T-helper 2 cell treated with Interferon-gamma antibody and Interleukin-4, amounts not matched to agents 100 ng/mL and 5 ng/mL, for 36 hours (primary cell): ENCODE measurements around the gene RAB11A. TPM values are rescaled to one million over a fixed set of nuclear protein-coding genes. Genes with fewer than 3 reads are reported as not detected.
"Not testable (repeated sequence)": the region's sequence is repeated elsewhere in the genome, so short reads cannot be mapped to it uniquely, and the experiment has no call there.

Experiments used
- intact Hi-C: fragments of 100-400 bp; cut with micrococcal nuclease; formaldehyde crosslinking; loops from one replicate; pipeline ENCODE4 v1.15.1; 2023
- total RNA-seq: library from RNA; stranded (reverse); gene quantifications from 2 replicates; pipeline ENCODE4 v1.2.3, GENCODE V29; 2022

The RAB11A gene
- total RNA-seq, 1 donor from 2014 or later: 147 TPM

DNA sequence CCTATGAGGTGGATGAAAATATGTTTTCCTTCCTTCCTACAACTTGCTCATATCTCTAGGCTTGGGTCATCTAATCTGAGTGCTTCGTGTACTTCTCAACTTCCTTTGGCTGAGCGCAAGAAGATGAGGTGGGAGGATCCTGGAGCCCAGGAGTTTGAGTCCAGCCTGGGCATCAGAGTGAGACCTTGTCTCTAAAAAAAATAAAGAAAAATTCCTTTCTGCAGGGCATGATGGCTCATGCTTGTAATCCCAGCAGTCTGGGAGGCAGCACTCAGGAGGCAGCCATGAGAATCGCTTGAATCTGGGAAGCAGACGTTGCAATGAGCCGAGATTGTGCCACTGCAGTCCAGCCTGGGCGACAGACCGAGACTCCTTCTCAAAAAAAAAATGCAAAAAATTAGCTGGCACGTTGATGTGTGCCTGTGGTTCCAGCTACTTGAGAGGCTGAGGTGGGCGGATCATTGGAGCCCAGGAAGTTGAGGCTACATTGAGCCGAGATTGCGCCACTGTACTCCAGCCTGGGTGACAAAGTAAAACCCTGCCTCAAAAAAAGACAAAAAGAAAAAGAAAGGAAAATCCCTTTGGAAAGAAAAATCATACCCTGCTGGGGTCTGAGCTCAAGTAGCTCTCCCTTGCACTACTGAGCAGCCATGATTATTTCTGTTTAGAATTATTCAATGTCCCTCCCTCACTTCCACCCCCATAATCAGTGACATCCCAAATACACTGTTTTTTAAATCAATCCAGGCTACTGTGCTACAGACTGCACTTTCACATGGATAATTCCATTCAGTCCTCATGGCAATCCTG, 28.0 kb upstream of the RAB11A start:
- intact Hi-C loops: no loop called here

DNA sequence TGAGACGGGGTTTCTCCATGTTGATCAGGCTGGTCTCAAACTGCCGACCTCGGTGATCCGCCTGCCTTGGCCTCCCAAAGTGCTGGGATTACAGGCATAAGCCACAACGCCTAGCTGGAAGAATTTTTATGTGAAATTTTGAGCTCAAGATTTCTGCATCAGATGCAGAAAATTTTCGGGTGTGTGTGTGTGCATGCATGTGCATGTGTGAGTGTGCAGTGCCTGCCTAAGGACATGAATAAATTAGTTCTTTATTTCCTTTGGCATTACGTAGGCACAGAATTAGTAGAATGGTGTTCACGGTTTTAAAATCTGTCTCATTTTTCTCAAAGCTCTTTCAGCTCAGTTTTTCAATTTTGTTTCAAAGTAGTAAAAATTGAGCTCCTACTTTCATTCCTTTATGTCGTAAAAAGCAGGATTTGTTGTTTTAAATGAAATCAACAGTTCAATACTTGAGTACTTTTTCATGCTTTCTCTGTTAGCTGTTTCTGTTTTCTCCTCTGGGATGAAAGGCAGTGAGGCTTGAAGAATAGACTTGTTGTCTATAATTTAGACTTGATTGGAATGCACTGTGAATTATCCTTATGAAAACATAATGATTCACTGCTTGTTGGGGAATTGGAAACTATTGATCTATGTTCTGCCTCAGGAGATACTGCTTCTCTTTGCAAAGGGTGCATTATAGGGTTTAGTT, 23.3 kb upstream of the RAB11A start:
- intact Hi-C loops: no loop called here

DNA sequence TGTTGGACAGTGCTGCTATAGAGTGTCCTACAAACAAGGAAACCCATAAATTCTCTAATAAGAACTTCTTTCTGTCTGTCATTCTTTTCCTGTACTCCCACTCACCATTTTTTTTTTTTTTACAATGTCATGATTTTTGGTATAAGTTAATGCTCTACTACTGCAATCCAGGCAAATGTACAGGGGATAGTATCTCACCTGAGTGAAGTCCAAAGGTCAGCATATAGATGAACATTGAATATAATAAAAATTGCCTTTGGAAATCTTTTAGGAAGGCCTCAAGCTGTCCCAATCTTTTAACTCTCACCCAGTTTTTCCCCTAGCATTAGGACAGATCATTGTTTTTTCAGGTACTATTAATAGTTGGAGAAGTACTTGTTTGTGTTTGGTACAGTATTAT, 21.3 kb upstream of the RAB11A start:
- intact Hi-C loops: no loop called here

DNA sequence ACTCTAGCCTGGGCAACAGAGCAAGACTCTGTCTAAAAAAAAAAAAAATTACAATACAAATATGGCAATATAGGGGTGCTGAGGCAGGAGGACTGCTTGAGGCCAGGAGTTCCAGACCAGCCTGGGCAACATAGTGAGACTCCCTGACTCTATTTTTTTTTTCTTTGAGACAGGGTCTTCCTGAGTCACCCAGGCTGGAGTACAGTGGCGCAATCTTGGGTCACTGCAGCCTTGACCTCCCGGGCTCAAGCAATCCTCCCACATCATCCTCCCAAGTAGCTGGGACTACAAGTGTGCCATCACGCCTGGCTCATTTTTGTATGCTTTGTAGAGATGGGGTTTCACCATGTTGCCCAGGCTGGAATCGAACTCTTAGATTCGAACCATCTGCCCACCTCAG, 17.3 kb upstream of the RAB11A start:
- intact Hi-C loops: no loop called here

DNA sequence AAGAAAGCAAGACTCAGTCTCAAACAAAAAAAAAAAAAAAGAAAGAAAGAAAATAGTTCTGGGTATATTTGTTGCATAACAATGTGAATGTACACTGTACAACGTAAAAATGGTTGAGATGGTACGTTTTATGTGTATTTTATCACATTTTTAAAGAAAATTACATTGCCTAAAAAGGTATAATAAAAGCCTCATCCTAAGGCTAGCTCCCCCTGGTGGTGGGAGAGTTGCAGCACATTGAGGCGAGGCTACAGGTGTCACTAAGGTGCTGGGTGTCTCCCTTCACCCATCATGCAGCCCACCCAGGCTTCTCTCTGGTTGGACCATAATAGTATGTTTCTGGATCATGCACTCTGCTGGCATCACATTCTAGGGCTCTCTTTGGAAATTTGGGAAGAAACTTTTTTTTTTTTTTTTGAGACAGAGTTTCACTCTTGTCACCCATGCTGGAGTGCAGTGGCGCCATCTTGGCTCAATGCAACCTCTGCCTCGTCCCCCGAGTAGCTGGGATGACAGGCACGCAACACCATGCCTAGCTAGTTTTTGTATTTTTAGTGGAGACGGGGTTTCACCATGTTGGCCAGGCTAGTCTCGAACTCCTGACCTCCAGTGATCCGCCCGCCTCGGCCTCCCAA, 12.4 kb upstream of the RAB11A start:
- intact Hi-C loops: loop anchor here (1.0 kb wide), 1 partner anchor 219 kb away; no protein-coding TSS in a partner anchor

DNA sequence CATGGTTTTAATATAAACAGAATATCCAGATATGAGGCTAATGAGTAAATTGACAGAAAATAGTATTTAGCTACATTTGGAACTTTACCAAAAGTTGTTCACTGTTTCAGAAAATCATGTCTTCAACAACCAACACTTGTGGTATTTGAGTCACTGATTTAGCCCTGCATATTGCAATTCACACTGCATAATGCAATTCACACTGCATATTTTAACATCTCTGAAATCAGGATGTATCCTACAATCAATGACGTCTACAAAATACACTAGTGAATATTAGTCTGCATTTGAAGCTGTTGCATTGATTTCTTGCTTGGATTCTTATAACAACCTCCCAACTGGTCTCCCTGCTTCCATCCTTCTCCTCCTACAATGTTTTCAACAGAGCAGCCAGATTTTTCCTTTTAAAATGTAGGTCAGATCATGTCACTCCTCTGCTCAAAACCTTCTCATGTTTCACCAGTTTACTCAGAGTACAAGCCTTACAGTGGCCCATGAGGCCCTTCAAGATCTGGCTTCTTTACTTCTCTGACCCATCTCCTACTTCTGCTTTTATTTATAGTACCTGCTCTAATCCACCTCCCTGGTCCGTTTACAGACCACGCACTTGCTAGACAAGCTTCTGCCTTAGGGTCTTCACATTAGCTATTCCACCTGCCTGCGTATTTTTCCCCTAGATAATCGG, 11.4 kb upstream of the RAB11A start:
- intact Hi-C loops: loop anchor here (1.0 kb wide), 1 partner anchor 220 kb away; no protein-coding TSS in a partner anchor

DNA sequence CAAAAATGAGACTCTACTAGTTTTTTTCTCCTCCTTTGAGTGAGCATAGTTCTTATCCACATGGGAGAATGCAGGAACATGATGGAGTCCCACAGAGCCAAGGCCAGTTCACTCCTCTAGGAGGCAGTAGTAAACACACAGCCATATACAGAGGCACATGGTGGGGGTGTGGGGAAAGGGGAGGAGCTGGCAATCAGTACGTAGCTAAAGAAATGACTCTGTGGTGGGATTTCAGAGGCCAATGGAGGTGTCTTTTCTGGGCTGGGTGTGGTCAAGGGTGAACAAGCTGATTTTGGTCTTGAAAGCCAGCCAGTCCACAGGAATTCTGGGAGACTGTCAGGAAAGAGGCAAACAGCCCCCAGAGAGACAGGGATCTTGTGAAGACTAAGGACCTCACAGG, 6.6 kb upstream of the RAB11A start:
- intact Hi-C loops: loop anchor here (10.0 kb wide), 1 partner anchor 632 kb away; the partner anchor contains the start of gene SNAPC5

DNA sequence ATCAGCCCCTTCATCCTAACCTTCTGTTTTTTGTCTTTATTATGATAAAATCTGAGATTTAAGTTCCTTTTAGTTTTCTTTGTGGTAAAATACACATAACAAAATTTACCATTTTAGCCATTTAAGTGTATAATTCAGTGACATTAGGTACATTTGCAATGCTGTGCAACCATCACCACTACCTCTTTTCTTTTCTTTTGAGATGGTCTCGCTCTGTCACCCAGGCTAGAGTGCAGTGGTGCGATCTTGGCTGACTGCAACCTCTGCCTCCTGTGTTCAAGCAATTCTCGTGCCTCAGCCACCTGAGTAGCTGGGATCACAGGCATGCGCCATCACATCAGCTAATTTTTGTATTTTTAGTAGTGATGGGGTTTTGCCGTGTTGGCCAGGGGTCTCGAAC, 6.2 kb upstream of the RAB11A start:
- intact Hi-C loops: loop anchor here (10.0 kb wide), 1 partner anchor 632 kb away; the partner anchor contains the start of gene SNAPC5

DNA sequence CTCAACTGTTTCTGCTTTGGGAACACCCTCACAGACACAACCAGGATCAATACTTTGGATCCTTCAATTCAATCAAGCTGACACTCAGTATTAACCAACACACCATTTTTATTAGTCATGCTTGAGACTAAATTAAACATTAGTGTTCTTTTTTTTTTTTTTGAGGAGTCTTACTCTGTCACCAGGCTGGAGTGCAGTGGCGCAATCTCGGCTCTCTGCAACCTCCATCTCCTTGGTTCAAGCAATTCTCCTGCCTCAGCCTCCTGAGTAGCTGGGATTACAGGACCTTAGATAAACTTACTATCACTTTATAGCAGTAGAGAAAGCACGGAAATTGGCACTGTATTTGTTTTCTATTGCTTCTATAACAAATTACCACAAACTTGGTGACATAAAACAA, 2.0 kb upstream of the RAB11A start:
- intact Hi-C loops: loop anchor here (10.0 kb wide), 1 partner anchor 628 kb away; the partner anchor contains the start of gene SNAPC5

DNA sequence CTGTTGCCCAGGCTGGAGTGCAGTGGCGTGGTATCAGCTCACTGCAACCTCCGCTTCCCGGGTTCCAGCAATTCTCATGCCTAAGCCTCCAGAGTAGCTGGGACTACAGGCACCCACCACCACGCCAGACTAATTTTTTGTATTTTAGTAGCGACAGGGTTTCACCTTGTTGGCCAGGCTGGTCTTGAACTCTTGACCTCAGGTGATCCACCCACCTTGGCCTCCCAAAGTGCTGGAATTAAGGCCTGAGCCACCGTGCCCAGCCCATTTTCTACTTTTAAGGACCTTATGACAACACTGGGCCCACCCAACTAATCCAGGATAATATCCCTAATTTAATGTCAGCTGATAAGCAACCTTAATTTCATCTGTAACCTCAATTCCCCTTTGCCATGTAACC, 1.4 kb upstream of the RAB11A start:
- intact Hi-C loops: loop anchor here (2.0 to 10.0 kb wide), 2 partner anchors 351 to 627 kb away; partner anchors contain the start of genes DPP8 and SNAPC5

DNA sequence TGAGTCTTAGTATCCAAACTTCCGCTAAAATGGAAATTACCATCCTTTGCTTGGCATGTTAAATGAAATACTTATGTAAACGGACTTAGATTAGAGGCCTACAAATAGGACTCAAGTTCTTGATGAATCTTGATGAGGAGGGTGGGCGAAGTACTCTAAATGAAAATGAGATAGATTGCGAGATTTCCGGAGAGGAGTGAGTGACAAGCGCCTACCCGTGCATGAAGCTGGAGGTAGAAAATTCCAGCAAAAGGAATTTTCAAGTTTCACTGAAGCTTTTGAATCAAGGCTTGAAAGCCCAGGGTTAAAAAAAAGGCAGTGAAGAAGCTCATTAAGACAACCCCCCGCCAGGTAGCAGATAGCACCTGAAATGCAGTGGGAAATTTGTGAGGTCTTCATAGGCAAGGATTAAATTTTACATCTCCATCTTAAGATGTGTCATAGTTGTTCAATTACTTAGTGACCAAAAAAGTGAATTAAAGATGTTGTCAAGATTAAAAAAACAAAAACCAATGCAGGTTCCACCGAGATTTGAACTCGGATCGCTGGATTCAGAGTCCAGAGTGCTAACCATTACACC, 655 bp upstream of the RAB11A start:
- intact Hi-C loops: loop anchor here (1.0 to 10.0 kb wide), 4 partner anchors 76 to 626 kb away; partner anchors contain the start of genes DENND4A, DPP8, INTS14 and SNAPC5

DNA sequence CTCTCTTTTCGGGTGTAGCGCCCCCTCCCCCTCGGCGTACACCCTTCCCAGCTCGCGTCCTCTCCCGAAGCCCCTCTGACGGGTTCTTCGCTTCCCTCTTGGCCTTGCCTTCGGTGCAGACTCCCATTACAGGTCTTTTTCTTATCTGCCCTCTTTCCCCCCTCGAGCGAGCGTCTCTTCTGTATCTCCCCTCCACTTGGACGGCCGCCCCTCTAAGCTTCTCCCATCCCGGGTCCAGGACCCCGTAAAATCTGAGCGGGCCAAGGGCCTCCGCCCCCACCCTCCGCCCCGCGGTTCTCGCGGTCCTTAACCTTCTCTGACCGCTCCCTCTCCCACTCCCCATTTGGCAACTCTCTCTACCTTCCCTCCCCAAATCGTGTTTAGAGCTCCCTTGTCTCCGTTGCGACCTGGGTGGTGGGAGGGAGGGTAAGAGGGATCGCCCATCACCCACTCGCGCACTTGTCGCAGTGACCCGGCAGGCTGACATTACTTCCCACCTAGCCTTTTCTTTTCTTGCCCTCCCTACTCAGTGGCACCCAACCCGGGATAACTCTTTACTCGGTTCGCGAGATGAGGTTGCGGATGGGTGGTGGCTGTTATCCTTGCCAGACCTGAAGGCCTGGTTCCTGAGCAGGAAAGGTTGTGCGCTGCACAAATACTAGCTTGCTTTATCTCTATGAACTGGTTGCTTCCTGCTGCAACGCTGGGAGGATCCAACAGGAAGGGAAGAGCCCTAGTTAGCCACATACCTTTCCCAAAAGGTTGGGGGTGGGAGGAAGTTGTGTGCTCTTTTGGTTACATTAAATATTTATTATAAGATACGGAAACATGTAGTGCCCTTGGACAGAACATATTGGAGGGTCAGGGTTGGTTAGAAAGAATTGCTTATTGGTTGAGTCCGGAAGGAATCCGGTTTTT, 922 bp downstream of the RAB11A start:
- intact Hi-C loops: loop anchor here (1.0 to 10.0 kb wide), 5 partner anchors 17 to 625 kb away; partner anchors contain the start of genes DENND4A, DPP8, INTS14 and SNAPC5

DNA sequence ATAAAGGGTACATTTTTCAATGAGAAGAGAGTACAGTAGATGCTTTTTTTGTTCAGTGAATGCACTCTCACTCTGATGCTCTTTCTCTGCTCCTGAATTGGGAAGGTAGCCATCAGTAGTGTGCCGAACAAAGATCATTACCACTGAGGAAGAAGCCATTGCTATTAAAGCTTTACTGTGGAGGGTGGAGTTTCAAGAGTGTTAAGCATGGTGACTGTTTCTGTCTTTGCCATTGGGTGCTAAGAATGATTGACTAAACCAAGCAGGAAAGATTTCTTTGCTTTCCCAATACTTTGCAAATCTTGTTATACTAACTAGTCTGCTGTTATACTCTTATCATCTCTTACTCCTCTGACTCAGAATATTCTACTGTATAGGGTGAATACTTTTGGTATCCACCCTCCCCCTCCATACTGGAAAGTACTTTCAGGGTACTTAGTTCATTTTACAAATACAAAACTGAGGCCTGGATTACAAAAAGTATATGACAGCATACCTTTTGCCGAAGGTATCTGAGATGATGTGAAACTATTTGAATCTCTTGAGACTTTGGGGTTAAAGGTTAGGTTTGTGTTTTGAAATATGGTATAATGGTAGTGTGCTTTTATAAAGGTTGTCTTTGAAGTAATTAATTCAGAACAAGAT, 1.7 kb downstream of the RAB11A start:
- intact Hi-C loops: loop anchor here (2.0 kb wide), 1 partner anchor 16 kb away; no protein-coding TSS in a partner anchor

DNA sequence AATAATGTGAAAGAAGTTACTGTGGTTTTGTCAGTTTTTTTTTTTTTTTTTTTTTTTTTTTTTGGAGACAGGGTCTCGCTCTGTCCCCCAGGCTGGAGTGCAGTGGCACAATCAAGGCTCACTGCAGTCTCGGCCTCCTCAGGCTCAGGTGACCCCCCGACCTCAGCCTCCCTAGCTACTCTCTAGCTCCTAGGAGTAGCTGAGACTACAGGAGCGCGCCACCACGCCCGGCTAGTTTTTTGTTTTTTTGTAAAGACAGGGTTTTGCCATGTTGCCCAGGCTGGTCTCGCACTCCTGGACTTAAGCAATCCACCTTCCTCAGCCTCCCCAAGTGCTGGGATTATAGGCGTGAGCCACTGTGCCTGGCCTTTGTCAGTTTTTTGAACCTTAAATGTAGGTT, 2.6 kb downstream of the RAB11A start:
- intact Hi-C loops: loop anchor here (2.0 kb wide), 1 partner anchor 15 kb away; no protein-coding TSS in a partner anchor

DNA sequence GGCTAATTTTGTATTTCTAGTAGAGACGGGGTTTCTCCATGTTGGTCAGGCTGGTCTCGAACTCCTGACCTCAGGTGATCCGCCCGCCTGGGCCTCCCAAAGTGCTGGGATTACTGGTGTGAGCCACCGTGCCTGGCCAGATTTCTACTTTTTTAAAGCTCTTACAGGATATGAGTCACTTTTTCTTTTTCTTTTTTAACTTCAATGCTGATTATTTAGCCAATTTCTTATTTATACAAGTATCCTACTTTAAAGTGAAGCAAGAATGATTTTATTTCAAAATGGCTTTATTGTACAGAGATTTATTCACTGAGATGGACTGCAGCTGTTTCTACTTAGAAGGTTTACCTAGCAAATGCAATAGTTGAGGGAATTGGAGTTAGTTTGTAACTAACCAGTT, 3.3 kb downstream of the RAB11A start:
- intact Hi-C loops: not testable (repeated sequence)

DNA sequence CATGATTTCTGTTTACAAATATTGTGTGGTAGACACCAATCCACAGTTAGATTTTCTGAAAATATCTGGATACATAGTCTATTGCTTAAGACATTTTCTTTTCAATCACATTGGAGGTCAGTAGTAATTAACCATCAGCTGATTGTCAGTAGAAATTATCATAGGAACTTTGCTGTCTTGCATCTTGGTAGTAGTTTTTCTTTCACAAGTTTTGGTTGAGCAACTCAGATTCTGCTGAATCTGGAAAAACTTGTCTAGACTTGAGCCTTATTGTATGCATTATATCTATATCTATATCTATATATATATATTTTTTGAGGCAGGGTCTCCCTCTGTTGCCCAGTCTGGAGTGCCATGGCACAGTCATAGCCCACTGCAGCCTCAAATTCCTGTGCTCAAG, 4.0 kb downstream of the RAB11A start:
- intact Hi-C loops: no loop called here

DNA sequence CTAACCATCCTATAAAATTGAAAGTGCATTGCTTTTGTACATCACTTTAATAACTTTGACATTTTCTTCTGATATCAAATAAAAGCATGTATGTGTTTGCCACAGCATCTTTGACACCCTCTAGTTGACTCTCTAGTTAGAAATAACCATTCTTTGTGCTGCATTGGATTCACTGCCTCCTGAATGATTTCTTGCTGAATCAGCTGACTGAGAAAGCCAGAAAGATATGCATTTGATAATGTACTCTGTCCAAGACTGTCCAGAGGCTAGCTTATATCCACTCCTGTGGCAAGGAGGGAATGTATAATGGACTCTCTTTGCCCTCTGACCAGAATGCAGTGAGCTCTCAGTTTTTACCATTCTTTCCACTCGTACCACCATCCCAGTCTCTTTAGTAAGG, 6.2 kb downstream of the RAB11A start:
- intact Hi-C loops: no loop called here

DNA sequence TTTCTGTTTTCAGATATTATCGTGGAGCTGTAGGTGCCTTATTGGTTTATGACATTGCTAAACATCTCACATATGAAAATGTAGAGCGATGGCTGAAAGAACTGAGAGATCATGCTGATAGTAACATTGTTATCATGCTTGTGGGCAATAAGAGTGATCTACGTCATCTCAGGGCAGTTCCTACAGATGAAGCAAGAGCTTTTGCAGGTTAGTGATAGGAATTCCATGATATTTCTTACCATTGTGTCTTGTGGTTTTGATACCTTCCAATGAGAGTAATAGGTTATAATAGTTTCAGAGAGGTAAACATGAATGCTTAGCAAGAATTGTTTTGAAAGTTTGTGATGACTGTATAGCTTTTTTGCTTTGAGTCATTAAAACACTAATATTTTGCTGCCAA, 8.5 kb downstream of the RAB11A start:
- intact Hi-C loops: no loop called here
